Measurements from ENCODE around the gene SH3RF1.

The SH3RF1 gene

GRCh38 chr4:169152098-169152497 lies 118.7 kb downstream of the SH3RF1 start:
- H3K79me2 ChIP-seq (ENCODE audit: insufficient read depth, low read length) = no peaks in the 10 kb centered on the region
- H3K36me3 ChIP-seq (ENCODE audit: insufficient read depth, low read length) = no peaks in the 10 kb centered on the region
- no peaks in the 10 kb centered on the region for H3K9me3 ChIP-seq (ENCODE audit: insufficient read depth, low read length, severe bottlenecking)
- no peaks in the 10 kb centered on the region for H3K4me1 ChIP-seq (ENCODE audit: insufficient read depth, low read length)
- H3K27ac ChIP-seq (ENCODE audit: low read length) = no peak overlapping the region
- DNase-seq (no peak), ATAC-seq (ENCODE audit: insufficient read depth, low read depth) (no peak)
- TF ChIP-seq CTCF (IDR thresholded peaks at IDR 0.05; ENCODE audit: borderline replicate concordance, extremely low read depth, low read length, poor library complexity, severe bottlenecking) = no peak
- TF ChIP-seq EZH2 (IDR thresholded peaks at IDR 0.05; ENCODE audit: borderline replicate concordance, low read depth, low read length, severe bottlenecking) = no peak
- no peaks in the 10 kb centered on the region for H4K20me1 ChIP-seq (ENCODE audit: insufficient read depth, low read length)
- no peak overlapping the region for H3K4me3 ChIP-seq (ENCODE audit: low read depth in 1 of 2, low read length in 2 of 2)
- H3K27me3 ChIP-seq (ENCODE audit: insufficient read depth, low read length, poor library complexity) = no peaks in the 10 kb centered on the region
- no peak overlapping the region for H3K9ac ChIP-seq (ENCODE audit: low read depth, low read length)
- H2AFZ ChIP-seq (ENCODE audit: low read depth, low read length) = no peak overlapping the region
- no peak overlapping the region for H3K4me2 ChIP-seq (ENCODE audit: insufficient read depth, low read length)

GRCh38 chr4:169151671-169152070 lies 119.1 kb downstream of the SH3RF1 start:
- no peaks in the 10 kb centered on the region for H3K79me2 ChIP-seq (ENCODE audit: insufficient read depth, low read length)
- ATAC-seq (ENCODE audit: insufficient read depth, low read depth) = no peak

GRCh38 chr4:169150806-169151205 lies 120.0 kb downstream of the SH3RF1 start:
- TF ChIP-seq EZH2 (IDR thresholded peaks at IDR 0.05; ENCODE audit: borderline replicate concordance, low read depth, low read length, severe bottlenecking) (no peak), CTCF (IDR thresholded peaks at IDR 0.05; ENCODE audit: borderline replicate concordance, extremely low read depth, low read length, poor library complexity, severe bottlenecking) (no peak)
- no peak for DNase-seq
- Histone ChIP-seq H4K20me1 (ENCODE audit: insufficient read depth, low read length) (no peaks in the 10 kb centered on the region), H2AFZ (ENCODE audit: low read depth, low read length) (no peak overlapping the region), H3K4me2 (ENCODE audit: insufficient read depth, low read length) (no peak overlapping the region), H3K27me3 (ENCODE audit: insufficient read depth, low read length, poor library complexity) (no peaks in the 10 kb centered on the region), H3K9ac (ENCODE audit: low read depth, low read length) (no peak overlapping the region), H3K9me3 (ENCODE audit: insufficient read depth, low read length, severe bottlenecking) (no peaks in the 10 kb centered on the region), H3K79me2 (ENCODE audit: insufficient read depth, low read length) (no peaks in the 10 kb centered on the region), H3K36me3 (ENCODE audit: insufficient read depth, low read length) (no peaks in the 10 kb centered on the region), H3K4me3 (ENCODE audit: low read depth in 1 of 2, low read length in 2 of 2) (no peak overlapping the region), H3K27ac (ENCODE audit: low read length) (no peak overlapping the region), H3K4me1 (ENCODE audit: insufficient read depth, low read length) (no peaks in the 10 kb centered on the region)
- ATAC-seq (ENCODE audit: insufficient read depth, low read depth) = no peak

More at GRCh38 chr4:169151671-169152070, 119.1 kb downstream of the SH3RF1 start:
- H2AFZ ChIP-seq (ENCODE audit: low read depth, low read length) = no peak overlapping the region
- H3K27ac ChIP-seq (ENCODE audit: low read length) = no peak overlapping the region
- no peak for DNase-seq
- no peak overlapping the region for H3K9ac ChIP-seq (ENCODE audit: low read depth, low read length)
- H3K4me3 ChIP-seq (ENCODE audit: low read depth in 1 of 2, low read length in 2 of 2) = no peak overlapping the region
- TF ChIP-seq EZH2 (IDR thresholded peaks at IDR 0.05; ENCODE audit: borderline replicate concordance, low read depth, low read length, severe bottlenecking) = no peak
- no peaks in the 10 kb centered on the region for H3K27me3 ChIP-seq (ENCODE audit: insufficient read depth, low read length, poor library complexity)
- no peaks in the 10 kb centered on the region for H3K36me3 ChIP-seq (ENCODE audit: insufficient read depth, low read length)
- no peak overlapping the region for H3K4me2 ChIP-seq (ENCODE audit: insufficient read depth, low read length)
- no peaks in the 10 kb centered on the region for H3K9me3 ChIP-seq (ENCODE audit: insufficient read depth, low read length, severe bottlenecking)
- H3K4me1 ChIP-seq (ENCODE audit: insufficient read depth, low read length) = no peaks in the 10 kb centered on the region
- H4K20me1 ChIP-seq (ENCODE audit: insufficient read depth, low read length) = no peaks in the 10 kb centered on the region

GRCh38 chr4:169148885-169149284 lies 121.9 kb downstream of the SH3RF1 start:
- DNase-seq (no peak), ATAC-seq (ENCODE audit: insufficient read depth, low read depth) (no peak)
- H2AFZ ChIP-seq (ENCODE audit: low read depth, low read length) = no peak overlapping the region
- no peaks in the 10 kb centered on the region for H3K9me3 ChIP-seq (ENCODE audit: insufficient read depth, low read length, severe bottlenecking)
- no peaks in the 10 kb centered on the region for H3K36me3 ChIP-seq (ENCODE audit: insufficient read depth, low read length)
- H3K4me2 ChIP-seq (ENCODE audit: insufficient read depth, low read length) = no peak overlapping the region
- no peak overlapping the region for H3K27ac ChIP-seq (ENCODE audit: low read length)
- H3K4me3 ChIP-seq (ENCODE audit: low read depth in 1 of 2, low read length in 2 of 2) = no peak overlapping the region
- H4K20me1 ChIP-seq (ENCODE audit: insufficient read depth, low read length) = no peaks in the 10 kb centered on the region
- no peaks in the 10 kb centered on the region for H3K4me1 ChIP-seq (ENCODE audit: insufficient read depth, low read length)
- H3K79me2 ChIP-seq (ENCODE audit: insufficient read depth, low read length) = no peaks in the 10 kb centered on the region
- no peak overlapping the region for H3K9ac ChIP-seq (ENCODE audit: low read depth, low read length)
- TF ChIP-seq CTCF (IDR thresholded peaks at IDR 0.05; ENCODE audit: borderline replicate concordance, extremely low read depth, low read length, poor library complexity, severe bottlenecking) (no peak), EZH2 (IDR thresholded peaks at IDR 0.05; ENCODE audit: borderline replicate concordance, low read depth, low read length, severe bottlenecking) (no peak)
- no peaks in the 10 kb centered on the region for H3K27me3 ChIP-seq (ENCODE audit: insufficient read depth, low read length, poor library complexity)

All from DND-41 (cell line).